Measurements from ENCODE around the gene PLN.

Gene PLN

GRCh38 chr6:118548136-118548535 is at the start of gene PLN:
Gene PLN (plus strand): TSS chr6:118548296. CDS start chr6:118558922, 10,626 bp downstream.
- FAIRE-seq, result no peak

GRCh38 chr6:118500130-118501015 is 47.7 kb upstream of the PLN start:
- FAIRE-seq, result no peak

- no peak for FAIRE-seq
These were observed 47.0 kb upstream of the PLN start for GRCh38 chr6:118501099-118501498.

- FAIRE-seq, result no peak
These were observed 46.3 kb upstream of the PLN start for GRCh38 chr6:118501765-118502164.

GRCh38 chr6:118502169-118502568 is 45.9 kb upstream of the PLN start:
- no peak for FAIRE-seq

- FAIRE-seq, result no peak
These were observed 43.5 kb upstream of the PLN start for GRCh38 chr6:118504611-118505010.

- no peak for FAIRE-seq
These were observed 42.4 kb upstream of the PLN start for GRCh38 chr6:118505656-118506055.

- no peak for FAIRE-seq
These were observed 41.9 kb upstream of the PLN start for GRCh38 chr6:118506071-118506638.

- FAIRE-seq, result no peak
These were observed 40.5 kb upstream of the PLN start for GRCh38 chr6:118507636-118508035.

GRCh38 chr6:118509009-118509617 is 39.0 kb upstream of the PLN start:
- peak; percentile 73 for FAIRE-seq

- no peak for FAIRE-seq
These were observed 36.0 kb upstream of the PLN start for GRCh38 chr6:118511930-118512715.

- FAIRE-seq, result no peak
These were observed 33.4 kb upstream of the PLN start for GRCh38 chr6:118514689-118515088.

- FAIRE-seq, result no peak
These were observed 25.7 kb upstream of the PLN start for GRCh38 chr6:118522422-118522821.

- no peak for FAIRE-seq
These were observed 24.9 kb upstream of the PLN start for GRCh38 chr6:118523216-118523615.

- no peak for FAIRE-seq
These were observed 23.4 kb upstream of the PLN start for GRCh38 chr6:118524686-118525085.

- FAIRE-seq, result no peak
These were observed 21.9 kb upstream of the PLN start for GRCh38 chr6:118525913-118526780.

- FAIRE-seq, result no peak
These were observed 20.0 kb upstream of the PLN start for GRCh38 chr6:118528129-118528528.

GRCh38 chr6:118529756-118530155 is 18.3 kb upstream of the PLN start:
- no peak for FAIRE-seq

GRCh38 chr6:118530942-118531341 is 17.2 kb upstream of the PLN start:
- FAIRE-seq, result no peak

- FAIRE-seq, result no peak
These were observed 12.8 kb upstream of the PLN start for GRCh38 chr6:118535176-118535844.

- no peak for FAIRE-seq
These were observed 11.6 kb upstream of the PLN start for GRCh38 chr6:118536478-118536877.

- FAIRE-seq, result no peak
These were observed 10.5 kb upstream of the PLN start for GRCh38 chr6:118537574-118537973.
